Heart left ventricle (tissue), 13 donors: Measurements from ENCODE around the gene MAG.

Source experiments
- POLR2A ChIP-seq, 2 donors: fragments of 450-650 bp; IDR thresholded peaks; one replicate each; pipeline ENCODE4 v1.6.1; 2017; ENCODE audit warnings: antibody characterized with exemption in 2 of 2, mild to moderate bottlenecking in 2 of 2, moderate library complexity in 2 of 2
- TF ChIP-seq, protein P1 (sequence below), 12 donors: fragments of 200-600 bp; sonication (generic) in 4 of 12; IDR thresholded peaks; one replicate each; pipeline versions ENCODE4 v1.5.0 to v1.8.0; 2018 to 2022; ENCODE audit warnings: antibody characterized with exemption in 12 of 12, mild to moderate bottlenecking in 5 of 12
- donor health status: ischemic (EF 13 %, LVEDD 7.1; RV severe dilation, severe dysfunction).
- donor health status: DM: no; HTN: yes; CAD: no.
- donor health status: DM: no; HTN: no; CAD: no.
- donor health status: ischemic (EF 25% LVEDD 6.9; RV normal size, moderate dysfunction).
- donor health status: ischemic (EF 25% LVEDD 5.7; RV mildly dilated, moderate dysfunction).
- donor health status: ischemic (EF 35%, LVEDD 5.7; RV mildly dilated, moderate dysfunction).
- donor health status: nonischemic (EF 11% LVEDD 7.7; RV severe dilation, severe dysfunction).
- donor health status: DM: yes; HTN: yes; CAD: no.
- donor health status: PGD.
- donor health status: ischemic (EF 29% LVEDD 5.4; RV normal size, mild dysfunction).
- donor health status: nonischemic (EF 23%, LVEDD 6.1; RV moderate dilation, normal function).

DNA sequence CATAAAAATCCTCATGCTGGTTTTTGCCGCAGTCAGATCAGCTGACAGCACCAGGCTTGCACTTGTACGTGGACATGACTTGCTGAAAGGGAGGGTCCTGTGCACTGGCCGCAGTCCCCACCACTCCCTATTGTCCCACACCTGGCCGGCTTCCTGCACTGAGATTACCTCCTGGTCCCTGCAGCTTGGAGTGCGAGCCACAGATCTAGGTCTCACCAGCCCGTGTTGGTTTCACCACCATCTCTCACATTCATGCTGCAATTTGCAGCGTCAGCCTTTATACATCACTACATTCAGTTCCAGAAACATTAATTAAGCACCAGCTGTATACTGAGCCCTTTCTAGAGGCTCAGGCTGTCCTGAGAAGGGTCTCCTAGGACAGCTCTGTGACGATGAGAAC, 22.1 kb downstream of the MAG start:
- no peak for TF ChIP-seq POLR2A (IDR thresholded peaks at IDR 0.05)
- TF ChIP-seq, protein P1, sequence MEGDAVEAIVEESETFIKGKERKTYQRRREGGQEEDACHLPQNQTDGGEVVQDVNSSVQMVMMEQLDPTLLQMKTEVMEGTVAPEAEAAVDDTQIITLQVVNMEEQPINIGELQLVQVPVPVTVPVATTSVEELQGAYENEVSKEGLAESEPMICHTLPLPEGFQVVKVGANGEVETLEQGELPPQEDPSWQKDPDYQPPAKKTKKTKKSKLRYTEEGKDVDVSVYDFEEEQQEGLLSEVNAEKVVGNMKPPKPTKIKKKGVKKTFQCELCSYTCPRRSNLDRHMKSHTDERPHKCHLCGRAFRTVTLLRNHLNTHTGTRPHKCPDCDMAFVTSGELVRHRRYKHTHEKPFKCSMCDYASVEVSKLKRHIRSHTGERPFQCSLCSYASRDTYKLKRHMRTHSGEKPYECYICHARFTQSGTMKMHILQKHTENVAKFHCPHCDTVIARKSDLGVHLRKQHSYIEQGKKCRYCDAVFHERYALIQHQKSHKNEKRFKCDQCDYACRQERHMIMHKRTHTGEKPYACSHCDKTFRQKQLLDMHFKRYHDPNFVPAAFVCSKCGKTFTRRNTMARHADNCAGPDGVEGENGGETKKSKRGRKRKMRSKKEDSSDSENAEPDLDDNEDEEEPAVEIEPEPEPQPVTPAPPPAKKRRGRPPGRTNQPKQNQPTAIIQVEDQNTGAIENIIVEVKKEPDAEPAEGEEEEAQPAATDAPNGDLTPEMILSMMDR (IDR thresholded peaks at IDR 0.05): no peak
